Gastrocnemius medialis (tissue), 4 donors: Measurements from ENCODE around the gene SELENBP1. TPM values are rescaled to one million over a fixed set of nuclear protein-coding genes. Genes with fewer than 3 reads are reported as not detected.

ENCODE experiments used
- ATAC-seq, 2 donors: fragments of 150-250 bp; one replicate each; pipeline ENCODE4 v1.9.1; 2016
- DNase-seq, 2 donors: peaks; one replicate each; pipeline ENCODE4 v3.0.0-alpha.2; 2019
- H3K27ac ChIP-seq, 4 donors: fragments of 200-600 bp; sonication (generic); 1 replicate in 1 of 4; 2 replicates in 3 of 4; pipeline ENCODE4 v1.5.1; 2016 to 2018; ENCODE audit warnings: mild to moderate bottlenecking in 2 of 4, moderate library complexity in 1 of 4
- H3K27me3 ChIP-seq, 3 donors: fragments of 200-600 bp; sonication (generic) in 2 of 3; 1 replicate in 1 of 3; 2 replicates in 2 of 3; pipeline versions ENCODE4 v1.5.1 to v1.6.0; 2016 to 2019; ENCODE audit warnings: mild to moderate bottlenecking in 1 of 3, moderate library complexity in 1 of 3
- H3K36me3 ChIP-seq, 2 donors: fragments of 200-600 bp; sonication (generic) in 1 of 2; one replicate each; pipeline ENCODE4 v1.5.1; 2017 to 2018
- H3K4me1 ChIP-seq, 2 donors: fragments of 200-600 bp; sonication (generic) in 1 of 2; one replicate each; pipeline ENCODE4 v1.5.1; 2016 to 2017; ENCODE audit warnings: mild to moderate bottlenecking in 2 of 2
- H3K4me3 ChIP-seq, 4 donors: fragments of 200-600 bp; sonication (generic) in 3 of 4; 1 replicate in 1 of 4; 2 replicates in 3 of 4; pipeline ENCODE4 v1.5.1; 2016 to 2019; ENCODE audit warnings: mild to moderate bottlenecking in 2 of 4
- H3K9me3 ChIP-seq, 3 donors: fragments of 200-600 bp; sonication (generic) in 2 of 3; 1 replicate in 1 of 3; 2 replicates in 2 of 3; pipeline ENCODE4 v1.5.1; 2016 to 2019
- POLR2A ChIP-seq, 2 donors: fragments of 450-650 bp; IDR thresholded peaks; one replicate each; pipeline ENCODE4 v1.6.1; 2017; ENCODE audit warnings: antibody characterized with exemption in 2 of 2, mild to moderate bottlenecking in 2 of 2, moderate library complexity in 2 of 2
- in situ Hi-C, 4 donors: fragments of 200-750 bp; cut with MboI; loops; one replicate each; pipeline versions ENCODE4 v1.15.0 to v1.8.0; 2017; ENCODE audit warnings: low sequenced_read_pairs in 4 of 4
- intact Hi-C: fragments of 100-400 bp; cut with DNase I; formaldehyde crosslinking; loops from one replicate; pipeline ENCODE4 v1.15.1; 2023; ENCODE audit warnings: low total_unique reads
- total RNA-seq, 4 donors: library from RNA; depleted of rRNA; stranded (reverse); fragments of >200 nt; gene quantifications; one replicate each; pipeline versions ENCODE4 v1.1.0 to v1.2.3, GENCODE V29; 2016
- TF ChIP-seq, protein P1 (sequence below), 5 experiments: fragments of 450-650 bp in 3 of 5; fragments of 200-600 bp in 2 of 5; sonication (generic) in 2 of 5; IDR thresholded peaks in 4 of 5; conservative IDR thresholded peaks in 1 of 5; 1 replicate in 4 of 5; 2 replicates in 1 of 5; pipeline ENCODE4 v1.5.1; 2016 to 2019; ENCODE audit warnings: antibody characterized with exemption in 5 of 5, mild to moderate bottlenecking in 3 of 5, moderate library complexity in 3 of 5

SELENBP1 gene
- total RNA-seq, 4 donors from 2014 or later: 30.9 to 70.2 (median 42.3) TPM

DNA sequence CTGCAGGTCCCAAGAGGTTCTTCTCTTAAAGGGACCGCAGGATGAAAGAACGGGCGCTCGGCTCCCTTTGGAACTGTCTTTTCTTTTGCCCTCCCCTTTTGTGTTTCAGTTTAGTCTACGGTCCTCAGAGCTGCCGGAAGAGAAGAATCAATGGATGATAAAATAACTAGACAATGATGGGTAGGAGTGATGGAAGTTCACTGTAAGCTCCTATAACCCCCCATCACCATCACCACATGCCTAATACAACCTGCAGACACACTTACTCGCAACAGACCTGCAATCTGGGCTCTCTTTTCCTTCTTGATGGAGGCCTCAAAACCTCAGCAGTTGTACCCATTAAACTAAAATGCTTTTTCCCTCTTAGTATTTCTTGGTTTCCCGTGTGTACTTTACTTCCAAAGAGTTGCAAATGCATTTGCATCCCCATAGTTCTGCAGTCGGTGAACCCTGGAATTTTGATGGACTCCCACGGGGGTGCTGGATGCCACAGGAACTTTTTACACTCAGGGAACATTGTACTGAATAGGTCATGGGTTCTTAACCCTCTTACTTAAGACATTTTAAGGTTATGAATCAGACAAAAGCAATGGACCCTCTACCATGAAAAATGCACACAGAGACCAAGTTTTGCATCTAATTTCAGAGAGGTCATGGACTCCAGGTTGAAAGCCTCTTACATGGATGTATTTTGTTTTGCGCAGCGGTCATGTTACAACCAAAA, 24.8 kb downstream of the SELENBP1 start:
- intact Hi-C loops: loop anchor here (1.0 to 5.0 kb wide), 3 partner anchors 52 to 93 kb away; partner anchors contain the start of genes PSMB4, PSMD4 and ZNF687
- in situ Hi-C loops: loop anchor here in 1 of 4 donors (10.0 kb wide), 1 partner anchor 153 kb away; the partner anchor contains the start of genes PIP5K1A and VPS72
- Histone ChIP-seq H3K27me3 (no peaks in the 10 kb centered on the region), H3K9me3 (no peaks in the 10 kb centered on the region), H3K4me1 (peaks cover 0 to 13% of the 10 kb centered on the region in 2 donors), H3K36me3 (peaks cover 0 to 22% of the 10 kb centered on the region in 2 donors), H3K27ac (peak overlapping the region; percentile 83 to 89 (median 86)), H3K4me3 (peak overlapping the region; percentile 46 to 81 (median 71))
- ATAC-seq (no peak), DNase-seq (no peak)
- TF ChIP-seq POLR2A (IDR thresholded peaks at IDR 0.05): no peak
- TF ChIP-seq, protein P1, sequence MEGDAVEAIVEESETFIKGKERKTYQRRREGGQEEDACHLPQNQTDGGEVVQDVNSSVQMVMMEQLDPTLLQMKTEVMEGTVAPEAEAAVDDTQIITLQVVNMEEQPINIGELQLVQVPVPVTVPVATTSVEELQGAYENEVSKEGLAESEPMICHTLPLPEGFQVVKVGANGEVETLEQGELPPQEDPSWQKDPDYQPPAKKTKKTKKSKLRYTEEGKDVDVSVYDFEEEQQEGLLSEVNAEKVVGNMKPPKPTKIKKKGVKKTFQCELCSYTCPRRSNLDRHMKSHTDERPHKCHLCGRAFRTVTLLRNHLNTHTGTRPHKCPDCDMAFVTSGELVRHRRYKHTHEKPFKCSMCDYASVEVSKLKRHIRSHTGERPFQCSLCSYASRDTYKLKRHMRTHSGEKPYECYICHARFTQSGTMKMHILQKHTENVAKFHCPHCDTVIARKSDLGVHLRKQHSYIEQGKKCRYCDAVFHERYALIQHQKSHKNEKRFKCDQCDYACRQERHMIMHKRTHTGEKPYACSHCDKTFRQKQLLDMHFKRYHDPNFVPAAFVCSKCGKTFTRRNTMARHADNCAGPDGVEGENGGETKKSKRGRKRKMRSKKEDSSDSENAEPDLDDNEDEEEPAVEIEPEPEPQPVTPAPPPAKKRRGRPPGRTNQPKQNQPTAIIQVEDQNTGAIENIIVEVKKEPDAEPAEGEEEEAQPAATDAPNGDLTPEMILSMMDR (IDR thresholded peaks at IDR 0.05 in 4 of 5, conservative IDR thresholded peaks at IDR 0.05 in 1 of 5): no peak

DNA sequence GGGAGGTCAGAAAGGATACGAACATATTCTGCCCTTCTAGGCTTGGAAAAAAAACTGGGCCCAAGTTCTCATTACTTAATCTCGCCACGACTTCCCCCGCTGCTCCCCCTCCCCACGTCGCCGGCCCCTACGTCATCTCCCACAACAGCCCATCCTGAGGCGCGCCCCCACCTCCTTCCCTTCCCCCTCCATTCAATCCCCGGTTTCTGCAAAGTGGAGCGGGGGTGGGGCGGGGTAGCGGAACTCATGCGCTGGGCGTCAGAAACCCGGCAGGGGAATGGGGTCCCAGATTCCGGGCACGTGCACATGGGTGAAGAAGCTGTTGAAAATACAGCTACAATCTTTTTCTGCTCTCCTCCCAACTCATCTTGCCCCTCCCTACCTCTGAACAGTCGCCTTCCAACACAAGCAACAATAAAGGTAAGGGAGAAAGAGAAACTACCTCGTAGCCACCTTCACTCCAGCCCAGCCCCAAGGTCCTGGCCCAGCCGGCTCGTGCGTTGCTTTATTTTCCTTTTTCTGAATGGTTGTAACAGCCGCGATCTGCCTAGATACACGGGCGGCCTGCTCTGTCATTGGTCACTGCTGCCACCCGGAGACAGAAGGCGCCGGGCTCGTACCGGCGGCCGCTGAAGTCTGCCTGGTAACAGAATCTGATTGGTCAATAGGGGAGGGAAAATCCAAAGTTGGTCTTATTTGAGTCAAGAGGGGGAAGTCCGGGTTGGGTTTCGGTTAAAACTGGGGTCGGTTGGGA, 25.6 kb downstream of the SELENBP1 start, which contains the start of gene RFX5:
RFX5 (minus strand) TSS at position 484 of the 754 bp plus-strand sequence. CDS start 932 bp downstream, outside the sequence.
- intact Hi-C loops: loop anchor here (1.0 to 5.0 kb wide), 3 partner anchors 52 to 93 kb away; partner anchors contain the start of genes PSMB4, PSMD4 and ZNF687
- DNase-seq: peak; percentile 93 to 95

DNA sequence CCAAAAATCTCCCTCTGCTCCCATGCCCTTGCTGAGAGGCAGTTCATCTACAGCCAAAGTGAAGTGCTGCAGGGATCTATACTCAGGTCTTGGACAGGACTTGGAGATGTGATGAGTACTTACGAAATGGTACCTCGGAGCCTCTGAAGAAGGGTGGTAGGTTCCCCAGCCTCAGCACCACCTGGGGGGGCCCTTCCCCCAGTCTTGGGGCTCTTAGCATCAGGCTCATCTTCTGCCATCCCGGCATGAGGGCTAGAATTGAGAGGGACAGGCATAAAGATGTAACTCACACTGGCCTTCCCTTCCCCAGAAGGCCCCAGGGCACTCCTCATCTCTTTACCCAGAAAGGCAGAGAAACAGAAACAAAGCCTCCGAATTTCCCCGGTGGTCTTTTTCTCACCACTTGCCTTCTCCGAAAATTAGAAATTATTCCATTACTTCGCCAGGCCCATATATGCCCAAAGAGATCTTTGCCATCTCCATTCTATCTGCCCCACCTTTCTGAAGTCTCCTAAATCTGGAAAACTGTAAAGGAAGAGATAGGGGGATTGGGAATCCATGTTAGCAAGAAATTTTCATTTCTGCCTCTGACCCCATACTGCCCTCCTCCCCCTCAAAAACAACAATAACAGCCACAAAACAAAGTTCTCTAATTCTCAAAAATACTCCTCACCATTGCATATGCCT, 26.3 kb downstream of the SELENBP1 start:
- Histone ChIP-seq H3K27me3 (no peaks in the 10 kb centered on the region), H3K36me3 (peaks cover 0 to 25% of the 10 kb centered on the region in 2 donors), H3K4me1 (peaks cover 0 to 13% of the 10 kb centered on the region in 2 donors), H3K9me3 (no peaks in the 10 kb centered on the region), H3K4me3 (peak overlapping the region; percentile 59 to 81 (median 71)), H3K27ac (peak overlapping the region; percentile 83 to 89 (median 86))
- no peak for ATAC-seq
- in situ Hi-C loops (loop anchor here in 1 of 4 donors (10.0 kb wide), 1 partner anchor 151 kb away; the partner anchor contains the start of genes PIP5K1A and VPS72), intact Hi-C loops (loop anchor here (5.0 kb wide), 1 partner anchor 64 kb away; the partner anchor contains the start of gene ZNF687)
- no peak for TF ChIP-seq POLR2A (IDR thresholded peaks at IDR 0.05)
- TF ChIP-seq, protein P1 (IDR thresholded peaks at IDR 0.05 in 4 of 5, conservative IDR thresholded peaks at IDR 0.05 in 1 of 5): no peak
- DNase-seq: no peak

More for the DNA sequence above, 25.6 kb downstream of the SELENBP1 start, which contains the start of gene RFX5:
- Histone ChIP-seq H3K4me1 (peaks cover 0 to 13% of the 10 kb centered on the region in 2 donors), H3K36me3 (peaks cover 0 to 25% of the 10 kb centered on the region in 2 donors), H3K27me3 (no peaks in the 10 kb centered on the region), H3K9me3 (no peaks in the 10 kb centered on the region), H3K4me3 (peak within 1 kb of the TSS; percentile 59 to 81 (median 71)), H3K27ac (peak within 1 kb of the TSS; percentile 83 to 89 (median 86))
- TF ChIP-seq, protein P1 (IDR thresholded peaks at IDR 0.05 in 4 of 5, conservative IDR thresholded peaks at IDR 0.05 in 1 of 5): no peak
- peak; percentile 50 to 64 for TF ChIP-seq POLR2A (IDR thresholded peaks at IDR 0.05)
- peak; percentile 98 to 99 for ATAC-seq
- in situ Hi-C loops: loop anchor here in 1 of 4 donors (10.0 kb wide), 1 partner anchor 152 kb away; the partner anchor contains the start of genes PIP5K1A and VPS72

DNA sequence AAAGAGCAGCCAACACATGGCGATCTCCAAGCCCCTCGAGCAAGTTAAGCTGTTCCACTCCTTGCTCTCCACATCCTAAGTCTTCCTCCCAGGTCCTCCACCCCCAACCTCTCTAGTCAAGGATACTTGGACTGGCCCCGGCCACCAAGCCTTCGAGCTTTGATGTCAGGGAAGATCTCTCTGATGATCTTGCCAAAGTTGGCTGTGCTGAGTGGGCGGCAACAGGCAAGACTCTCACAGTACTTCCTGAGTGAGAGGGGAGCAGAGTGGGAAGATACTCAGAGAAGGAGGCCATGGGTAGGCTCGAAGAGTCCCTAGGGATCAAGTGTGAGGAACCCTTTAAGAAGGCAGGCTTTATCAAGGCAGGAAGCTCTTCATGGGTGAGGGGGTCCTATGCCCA, 28.2 kb downstream of the SELENBP1 start:
- intact Hi-C loops: loop anchor here (5.0 kb wide), 1 partner anchor 147 kb away; the partner anchor contains the start of gene PIP5K1A
- no peak for TF ChIP-seq POLR2A (IDR thresholded peaks at IDR 0.05)
- TF ChIP-seq, protein P1 (IDR thresholded peaks at IDR 0.05 in 4 of 5, conservative IDR thresholded peaks at IDR 0.05 in 1 of 5): no peak
- Histone ChIP-seq H3K4me3 (no peak overlapping the region), H3K27ac (no peak overlapping the region), H3K9me3 (no peaks in the 10 kb centered on the region), H3K4me1 (peaks cover 0 to 13% of the 10 kb centered on the region in 2 donors), H3K27me3 (no peaks in the 10 kb centered on the region), H3K36me3 (peaks cover 0 to 25% of the 10 kb centered on the region in 2 donors)
- in situ Hi-C loops: loop anchor here (5.0 to 10.0 kb wide), 2 partner anchors 42 to 149 kb away; partner anchors contain the start of genes PIP5K1A (in 1 of the 4) and VPS72 (in 1 of the 4)
- DNase-seq (no peak), ATAC-seq (no peak)
